CD4-positive, alpha-beta T cell treated with Interleukin-4 for 4 hours (primary cell): ENCODE measurements around the gene TIFAB.

Source experiments
- DNase-seq: peaks from one replicate; pipeline ENCODE4 v3.0.0-alpha.2; 2020

The TIFAB gene

GRCh38 chr5:135457424-135458071 lies 5.4 kb upstream of the TIFAB start:
- DNase-seq: peak; percentile 41

DNA sequence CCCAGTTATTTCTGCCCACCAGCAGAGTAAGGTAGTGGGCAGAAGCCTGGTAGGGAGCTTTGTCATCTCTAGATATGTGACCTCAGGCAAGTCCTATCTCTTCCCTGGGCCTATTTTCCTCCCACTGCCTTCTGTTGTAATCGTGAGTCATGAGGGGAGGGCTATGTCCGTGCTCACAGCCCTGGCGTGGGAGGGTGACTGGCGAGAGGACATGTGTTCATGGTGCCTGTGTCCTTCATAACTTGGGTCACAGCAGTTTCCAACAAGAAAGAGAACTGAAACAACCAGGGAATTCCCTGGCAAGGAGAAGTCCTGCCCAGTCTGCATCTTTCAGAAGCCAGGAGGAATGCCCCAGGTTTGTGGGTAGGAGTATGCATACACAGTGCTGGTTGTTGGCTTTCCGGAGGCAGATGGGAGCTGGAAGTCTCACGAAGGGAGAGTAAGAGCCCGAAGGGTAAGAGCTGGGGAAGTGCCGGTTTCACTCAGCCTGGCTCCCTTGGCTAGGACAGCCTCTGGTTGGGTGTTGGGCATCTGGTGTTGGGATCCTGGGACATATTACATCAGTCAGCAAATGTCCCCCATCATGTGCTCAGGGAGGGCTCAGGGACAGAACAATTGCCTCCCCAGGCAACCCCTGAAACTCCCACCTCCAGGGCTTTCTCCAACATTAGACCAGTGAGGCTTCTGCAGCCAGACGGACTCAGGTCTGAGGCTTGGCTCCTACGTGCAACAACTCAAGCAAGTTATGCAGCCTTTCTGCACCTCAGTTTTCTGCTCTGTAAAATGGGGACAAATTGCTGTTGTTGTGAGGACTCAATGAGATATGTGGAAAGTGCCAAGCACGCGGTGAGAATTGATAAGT lies 4.3 kb upstream of the TIFAB start:
- DNase-seq: peak; percentile 18

DNA sequence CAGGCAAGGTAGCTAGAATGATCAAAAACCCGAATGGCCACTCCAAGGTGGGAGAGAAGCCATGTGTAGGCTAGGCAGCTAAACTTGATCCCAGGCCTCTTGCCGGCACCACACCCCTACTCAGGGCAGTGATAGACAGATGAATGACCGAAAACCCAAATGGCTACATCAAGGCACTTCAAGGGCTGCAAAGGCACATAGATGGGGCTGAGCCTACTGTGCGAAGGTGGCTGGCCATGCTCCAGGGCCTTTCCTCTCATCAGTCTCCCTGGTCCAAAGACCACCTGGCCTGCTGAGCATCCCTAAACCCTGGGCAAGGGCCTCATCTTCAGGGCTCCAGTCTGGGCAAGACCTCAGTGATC lies 3.7 kb upstream of the TIFAB start:
- no peak for DNase-seq

DNA sequence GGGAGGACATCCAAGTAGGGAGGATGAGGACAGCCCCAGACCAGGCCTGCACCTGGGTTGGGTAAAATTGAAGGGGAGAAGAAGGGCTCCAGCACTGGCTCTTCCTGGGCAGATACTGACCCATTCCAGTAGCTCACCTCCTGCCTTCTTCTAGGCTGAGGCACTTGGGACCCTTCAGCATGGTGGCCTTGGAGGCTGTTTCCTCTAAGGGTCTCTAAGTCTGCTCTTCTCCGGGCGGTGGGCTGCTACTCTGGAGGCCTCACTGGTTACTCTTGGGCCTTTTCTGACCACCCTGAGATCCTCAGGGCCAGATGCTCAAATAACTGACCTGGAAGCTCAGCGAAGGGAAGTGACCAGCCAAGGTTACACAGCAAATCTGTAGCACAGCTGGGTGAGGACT lies 2.8 kb upstream of the TIFAB start:
- DNase-seq: no peak

DNA sequence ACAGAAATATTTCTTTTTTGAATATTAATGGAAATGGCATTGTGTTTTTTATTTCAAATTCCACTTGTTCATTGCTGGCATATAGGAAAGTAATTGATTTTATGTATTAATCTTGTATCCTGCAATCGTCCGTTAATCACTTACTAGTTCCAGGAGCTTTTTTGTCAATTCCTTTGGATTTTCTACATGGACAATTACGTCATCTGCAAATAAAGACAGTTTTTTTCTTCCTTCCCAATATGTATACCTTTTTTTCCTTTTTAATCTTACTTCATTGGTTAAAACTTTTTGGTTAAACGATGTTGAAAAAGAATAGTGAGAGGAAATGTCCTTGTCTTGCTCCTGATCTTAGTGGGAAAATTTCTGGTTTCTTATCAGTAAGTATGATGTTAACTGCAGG lies 1.5 kb upstream of the TIFAB start:
- DNase-seq: no peak

- no peak for DNase-seq
Observed at GRCh38 chr5:135451581-135452320, 400 bp downstream of the TIFAB start.

- no peak for DNase-seq
Observed at GRCh38 chr5:135450952-135451351, 1.2 kb downstream of the TIFAB start.

DNA sequence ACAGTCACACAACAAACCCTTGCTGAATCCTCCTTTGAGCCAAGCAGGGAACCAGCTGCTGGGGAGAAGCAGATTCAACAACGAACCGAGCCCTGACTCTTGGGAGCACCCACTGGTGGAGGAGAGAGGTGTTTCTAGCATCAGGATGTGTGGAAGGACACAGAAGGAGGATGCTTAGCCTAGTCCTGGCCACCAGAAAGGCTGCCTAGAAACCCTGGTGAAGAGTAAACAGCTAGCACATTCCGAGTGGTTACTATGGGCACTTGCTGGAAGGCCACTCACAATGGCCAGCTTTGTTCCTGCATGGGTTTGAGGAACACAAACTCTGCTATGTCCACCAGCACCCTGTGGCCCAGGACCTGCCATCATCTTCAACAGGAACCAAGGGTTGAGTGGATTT lies 1.8 kb downstream of the TIFAB start:
- no peak for DNase-seq

- DNase-seq: no peak
Observed at GRCh38 chr5:135449644-135450043, 2.5 kb downstream of the TIFAB start.

- no peak for DNase-seq
Observed at GRCh38 chr5:135448791-135449507, 3.2 kb downstream of the TIFAB start.

DNA sequence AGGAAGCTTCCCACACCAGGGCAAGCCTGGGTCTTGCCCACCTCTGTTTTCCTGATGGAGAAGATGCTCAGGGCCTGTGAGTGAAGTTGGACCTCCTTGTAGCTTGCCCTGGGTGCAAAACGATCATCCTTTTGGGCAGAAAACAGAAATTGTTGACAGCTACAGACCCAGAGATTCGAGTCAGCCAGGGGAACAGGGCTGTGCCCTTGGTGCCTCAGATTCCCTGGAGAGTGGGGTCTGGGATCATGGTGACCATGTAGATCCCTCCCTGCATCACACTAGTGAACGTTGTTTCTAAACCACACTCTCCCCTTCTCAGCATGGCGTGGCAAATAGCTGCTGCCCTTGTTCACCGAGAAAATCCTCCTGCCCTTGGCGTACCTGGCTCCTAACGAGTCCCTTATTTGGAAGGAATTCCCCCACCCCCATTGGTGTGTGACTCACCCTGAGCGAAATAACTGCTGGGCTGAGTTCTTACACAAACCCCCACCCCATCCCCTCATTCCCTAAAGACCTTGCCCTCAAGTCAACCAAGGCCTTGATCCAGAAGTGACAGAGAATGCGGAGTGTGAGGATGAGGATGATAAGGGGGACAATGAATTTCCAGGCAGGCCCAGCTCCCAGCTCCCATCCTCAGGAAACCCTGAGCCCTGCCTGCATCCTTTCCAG lies 3.9 kb downstream of the TIFAB start:
- DNase-seq: no peak

DNA sequence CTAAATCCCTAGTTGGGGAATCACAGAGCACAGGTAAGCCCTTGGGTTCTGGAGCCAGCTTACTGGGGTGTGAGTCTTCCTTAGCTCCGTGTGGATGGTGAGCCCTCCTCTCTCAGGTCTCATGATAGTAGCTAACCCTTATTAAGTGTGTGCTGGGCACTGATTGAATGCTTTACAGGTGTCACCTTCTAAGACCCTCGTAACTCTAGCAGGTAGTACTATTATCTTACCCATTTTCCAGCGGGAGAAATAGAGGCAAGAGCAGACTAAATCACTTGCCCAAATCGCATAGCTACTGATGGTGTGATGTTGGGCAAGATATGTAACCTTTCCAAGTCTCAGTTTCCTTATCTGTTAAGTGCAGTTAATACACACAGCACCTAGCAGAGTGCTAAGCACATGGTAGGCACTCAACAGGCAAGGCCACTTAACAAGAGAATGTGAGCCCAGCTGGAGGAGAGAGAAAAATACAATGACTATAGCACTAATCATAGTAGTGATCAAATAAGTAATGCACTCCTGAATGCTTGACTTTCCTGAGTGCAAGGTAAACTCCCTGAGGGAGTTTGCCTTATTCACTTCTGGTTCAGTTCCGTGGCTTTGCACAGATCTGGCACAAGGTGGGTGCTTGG lies 4.7 kb downstream of the TIFAB start, which contains the start of gene DCANP1:
DCANP1 (minus strand) TSS at position 51 of the 632 bp plus-strand sequence. CDS start 240 bp downstream, outside the sequence.
- DNase-seq: no peak

GRCh38 chr5:135446615-135447014 lies 5.5 kb downstream of the TIFAB start:
- no peak for DNase-seq

DNA sequence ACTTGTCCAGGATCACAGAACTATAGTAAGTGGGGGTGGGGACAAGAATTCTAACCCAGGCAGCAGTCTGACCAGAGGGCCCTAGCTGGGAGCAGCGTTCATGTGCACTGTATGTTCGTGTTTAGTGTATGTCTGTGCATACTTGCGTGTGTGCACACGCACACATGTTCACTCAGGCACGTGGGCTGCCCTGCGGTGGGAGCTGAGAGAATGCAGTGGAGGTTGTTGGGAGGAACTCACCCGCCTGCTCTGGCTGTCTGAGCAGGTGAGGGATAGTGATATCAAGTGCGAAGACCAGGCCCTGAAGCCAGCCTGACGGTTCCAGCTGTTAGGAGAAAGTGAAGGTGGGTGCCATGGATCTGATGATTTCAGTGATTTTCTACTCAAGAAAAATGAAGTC lies 5.9 kb downstream of the TIFAB start:
- no peak for DNase-seq

GRCh38 chr5:135445306-135445985 lies 6.7 kb downstream of the TIFAB start:
- DNase-seq: no peak

GRCh38 chr5:135444881-135445280 lies 7.3 kb downstream of the TIFAB start:
- DNase-seq: no peak

- no peak for DNase-seq
Observed at GRCh38 chr5:135444360-135444759, 7.8 kb downstream of the TIFAB start.

GRCh38 chr5:135443161-135443960 lies 8.8 kb downstream of the TIFAB start:
- DNase-seq: no peak

DNA sequence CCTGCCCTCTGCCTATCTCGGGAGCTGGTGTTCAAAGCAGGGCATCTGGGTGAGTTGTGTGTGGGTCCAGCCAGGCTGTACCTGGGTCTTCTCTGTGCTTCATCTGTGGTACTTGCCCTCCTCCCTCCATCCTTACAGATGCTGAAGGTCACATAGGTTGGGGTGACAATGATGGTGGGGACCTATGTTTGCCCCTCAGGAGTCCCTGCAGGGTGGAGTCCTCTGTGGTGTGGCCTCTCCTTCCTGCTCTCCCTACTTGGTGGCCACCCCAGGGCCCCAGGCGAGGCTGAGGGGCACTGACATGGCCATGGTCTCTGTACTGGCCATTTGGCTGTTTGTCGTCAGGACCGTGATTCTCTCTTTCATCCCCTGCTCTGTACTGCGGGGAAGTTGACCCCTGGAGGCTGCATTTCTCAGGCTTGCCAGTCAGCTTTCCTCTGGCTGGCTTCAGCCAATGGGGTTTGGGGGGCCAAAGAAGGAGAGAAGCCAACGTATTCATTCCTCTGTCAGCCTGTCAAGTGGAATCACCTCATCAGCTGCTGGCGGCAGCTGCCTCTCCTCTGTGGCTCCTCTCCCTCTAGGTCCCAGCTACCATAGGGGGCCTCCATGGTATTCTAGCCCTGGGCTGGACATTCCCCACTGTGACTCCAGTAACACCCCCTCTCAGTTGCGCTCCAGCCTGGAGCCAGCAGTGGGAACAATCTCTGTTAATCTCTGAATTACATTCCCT lies 9.6 kb downstream of the TIFAB start:
- no peak for DNase-seq

DNA sequence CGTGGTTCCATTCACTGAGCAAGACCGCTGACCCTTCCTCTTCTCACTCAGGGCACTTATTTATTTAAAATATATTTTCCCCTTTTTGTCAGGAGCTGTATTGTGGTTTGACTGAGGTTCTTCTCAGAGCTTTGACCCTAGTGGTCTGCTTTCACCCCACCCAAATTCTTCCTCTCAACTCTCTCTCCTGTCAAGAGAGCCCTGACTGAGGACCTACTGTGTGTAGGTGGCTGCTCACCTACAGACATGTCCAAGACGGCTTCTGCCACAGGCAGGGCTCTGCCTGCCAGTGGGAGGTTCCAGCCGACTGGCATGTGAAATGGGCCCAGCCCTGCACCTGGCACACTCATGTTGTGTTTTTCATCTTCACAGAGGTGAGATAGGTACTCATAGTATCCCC lies 10.2 kb downstream of the TIFAB start:
- no peak for DNase-seq
